K562 (cell line): Measurements from ENCODE around the gene DNAJC8. TPM values are rescaled to one million over a fixed set of nuclear protein-coding genes. Genes with fewer than 3 reads are reported as not detected.

Experiments
- BACH1 ChIP-seq: fragments of 200-800 bp; sonication (Bioruptor generic); IDR thresholded peaks from 2 replicates; pipeline ENCODE4 v1.6.1; 2016; ENCODE audit warnings: missing genetic modification characterization, missing compliant biosample characterization
- BRF1 ChIP-seq: IDR thresholded peaks from 3 replicates; pipeline ENCODE4 v1.6.1; 2011; ENCODE audit warnings: borderline replicate concordance, mild to moderate bottlenecking; ENCODE audit not compliant: insufficient read length; ENCODE audit errors: extremely low read depth
- HDAC8 ChIP-seq: fragments of 450-650 bp; IDR thresholded peaks from 2 replicates; pipeline ENCODE4 v1.6.1; 2016; ENCODE audit warnings: mild to moderate bottlenecking, missing genetic modification characterization, moderate library complexity, missing compliant biosample characterization
- MAFG ChIP-seq: fragments of 450-650 bp; conservative IDR thresholded peaks from 2 replicates; pipeline ENCODE4 v1.6.1; 2016; ENCODE audit warnings: missing genetic modification characterization, missing compliant biosample characterization
- NR0B1 ChIP-seq: fragments of 450-650 bp; IDR thresholded peaks from one replicate; pipeline ENCODE4 v1.6.1; 2018; ENCODE audit warnings: mild to moderate bottlenecking, moderate library complexity; ENCODE audit not compliant: partially characterized antibody
- YBX1 ChIP-seq: fragments of 450-650 bp; IDR thresholded peaks from 2 replicates; pipeline ENCODE4 v1.7.1; 2016; ENCODE audit warnings: mild to moderate bottlenecking
- ZBED1 ChIP-seq: IDR thresholded peaks from 2 replicates; pipeline ENCODE4 v1.6.1; 2014
- ZKSCAN1 ChIP-seq: fragments of 150-350 bp; IDR thresholded peaks from 2 replicates; pipeline ENCODE4 v1.6.1; 2016; ENCODE audit warnings: low read depth, low read length
- ZNF146 ChIP-seq: IDR thresholded peaks from one replicate; pipeline ENCODE4 v1.6.1; 2018; ENCODE audit warnings: missing compliant biosample characterization; ENCODE audit not compliant: unreplicated experiment
- ZNF23 ChIP-seq: fragments of 250-450 bp; sonication (Bioruptor Pico); IDR thresholded peaks from 2 replicates; pipeline ENCODE4 v1.4.0; 2020; ENCODE audit warnings: mild to moderate bottlenecking
- polyA plus RNA-seq, 8 experiments: library from polyadenylated mRNA; depleted of rRNA in 4 of 8; stranded (reverse) in 5 of 8; unstranded in 3 of 8; fragments of >200 nt; fragmentation: Nextera tagmentation in 2 of 8; fragmentation: Illumina TruSeq in 1 of 8; extraction: Ambion mirVana in 2 of 8; extraction: Trizol in 1 of 8; gene quantifications; 2 replicates each; pipeline versions ENCODE4 v1.2.1 to v1.2.3, GENCODE V29; 2011 to 2014; ENCODE audit warnings: inconsistent platforms in 1 of 8, missing spikeins in 1 of 8
- total RNA-seq, 7 experiments: library from RNA; depleted of rRNA in 6 of 7; stranded (reverse); fragments of >200 nt in 6 of 7; fragmentation: Illumina TruSeq in 2 of 7; extraction: Trizol in 2 of 7; gene quantifications; 2 replicates each; pipeline versions ENCODE4 v1.2.1 to v1.2.3, GENCODE V29; 2011 to 2021; ENCODE audit warnings: low replicate concordance in 1 of 7
- TF ChIP-seq, protein P1 (sequence below): fragments of 450-650 bp; formaldehyde crosslinking; IDR thresholded peaks from 2 replicates; pipeline ENCODE4 v1.4.0; 2022; ENCODE audit warnings: missing genetic modification characterization
- TF ChIP-seq, protein P2 (sequence below): fragments of 450-650 bp; IDR thresholded peaks from 2 replicates; pipeline ENCODE4 v1.6.1; 2016; ENCODE audit warnings: mild to moderate bottlenecking
- TF ChIP-seq, protein P3 (sequence below): sonication (generic); formaldehyde crosslinking; IDR thresholded peaks from 2 replicates; pipeline ENCODE4 v1.8.0; 2022; ENCODE audit warnings: mild to moderate bottlenecking, missing genetic modification reagents
- TF ChIP-seq, protein P4 (sequence below): fragments of 250-450 bp; sonication (Bioruptor Pico); IDR thresholded peaks from 2 replicates; pipeline ENCODE4 v1.9.0; 2021; ENCODE audit warnings: mild to moderate bottlenecking, inconsistent platforms
- TF ChIP-seq, protein P5 (sequence below): fragments of 450-650 bp; formaldehyde crosslinking; IDR thresholded peaks from 2 replicates; pipeline ENCODE4 v1.4.0; 2022; ENCODE audit warnings: mild to moderate bottlenecking, moderate library complexity

The DNAJC8 gene
- total and polyA plus RNA-seq, 9 of the 15 experiments (the other 6 are each of a cell fraction or from before 2014, with no cell fraction given): 143 to 508 (median 209) TPM

DNA sequence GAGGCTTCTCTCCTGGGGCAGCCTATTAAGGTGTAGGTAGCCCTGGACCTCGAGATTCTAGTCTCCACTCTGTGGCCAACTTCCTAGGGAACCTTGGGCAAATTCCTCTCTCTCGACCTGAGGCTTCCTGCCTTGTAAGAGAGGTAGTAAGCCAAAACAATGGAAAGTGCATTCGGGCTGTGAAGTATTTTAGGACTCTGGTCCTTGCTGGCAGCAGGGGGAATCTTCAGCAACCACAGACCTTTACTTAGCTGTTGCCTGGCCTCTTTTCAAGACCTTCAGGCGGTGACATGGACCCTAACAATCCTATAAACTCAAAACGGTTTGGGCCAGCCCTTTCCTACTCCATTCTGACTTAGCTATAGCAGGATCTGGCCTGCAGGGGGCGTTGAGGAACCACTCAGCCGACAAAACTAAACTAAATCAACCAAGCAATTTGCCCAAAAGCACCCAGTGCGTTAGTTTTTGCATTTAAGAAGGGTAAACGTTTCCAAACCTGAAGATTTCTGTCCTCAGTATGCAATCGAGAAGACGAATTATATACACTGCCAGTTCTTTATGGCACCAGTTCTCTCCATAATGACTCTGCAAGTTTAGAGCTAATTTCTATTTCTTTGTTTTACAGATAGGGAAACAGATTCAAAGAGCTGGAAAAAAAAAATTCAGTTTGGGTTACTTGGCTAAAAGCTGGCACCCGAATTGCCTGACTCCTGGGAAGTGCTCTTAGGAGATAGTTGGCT lies 15.6 kb upstream of the DNAJC8 start (continued):
- TF ChIP-seq, protein P1, sequence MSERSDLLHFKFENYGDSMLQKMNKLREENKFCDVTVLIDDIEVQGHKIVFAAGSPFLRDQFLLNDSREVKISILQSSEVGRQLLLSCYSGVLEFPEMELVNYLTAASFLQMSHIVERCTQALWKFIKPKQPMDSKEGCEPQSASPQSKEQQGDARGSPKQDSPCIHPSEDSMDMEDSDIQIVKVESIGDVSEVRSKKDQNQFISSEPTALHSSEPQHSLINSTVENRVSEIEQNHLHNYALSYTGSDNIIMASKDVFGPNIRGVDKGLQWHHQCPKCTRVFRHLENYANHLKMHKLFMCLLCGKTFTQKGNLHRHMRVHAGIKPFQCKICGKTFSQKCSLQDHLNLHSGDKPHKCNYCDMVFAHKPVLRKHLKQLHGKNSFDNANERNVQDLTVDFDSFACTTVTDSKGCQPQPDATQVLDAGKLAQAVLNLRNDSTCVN (CRISPR knock-in tag): 0 out of 2 replicates have a peak, but pooled peaks have one; percentile 42
- TF ChIP-seq, protein P2, sequence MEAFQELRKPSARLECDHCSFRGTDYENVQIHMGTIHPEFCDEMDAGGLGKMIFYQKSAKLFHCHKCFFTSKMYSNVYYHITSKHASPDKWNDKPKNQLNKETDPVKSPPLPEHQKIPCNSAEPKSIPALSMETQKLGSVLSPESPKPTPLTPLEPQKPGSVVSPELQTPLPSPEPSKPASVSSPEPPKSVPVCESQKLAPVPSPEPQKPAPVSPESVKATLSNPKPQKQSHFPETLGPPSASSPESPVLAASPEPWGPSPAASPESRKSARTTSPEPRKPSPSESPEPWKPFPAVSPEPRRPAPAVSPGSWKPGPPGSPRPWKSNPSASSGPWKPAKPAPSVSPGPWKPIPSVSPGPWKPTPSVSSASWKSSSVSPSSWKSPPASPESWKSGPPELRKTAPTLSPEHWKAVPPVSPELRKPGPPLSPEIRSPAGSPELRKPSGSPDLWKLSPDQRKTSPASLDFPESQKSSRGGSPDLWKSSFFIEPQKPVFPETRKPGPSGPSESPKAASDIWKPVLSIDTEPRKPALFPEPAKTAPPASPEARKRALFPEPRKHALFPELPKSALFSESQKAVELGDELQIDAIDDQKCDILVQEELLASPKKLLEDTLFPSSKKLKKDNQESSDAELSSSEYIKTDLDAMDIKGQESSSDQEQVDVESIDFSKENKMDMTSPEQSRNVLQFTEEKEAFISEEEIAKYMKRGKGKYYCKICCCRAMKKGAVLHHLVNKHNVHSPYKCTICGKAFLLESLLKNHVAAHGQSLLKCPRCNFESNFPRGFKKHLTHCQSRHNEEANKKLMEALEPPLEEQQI: no peak
- TF ChIP-seq MAFG (tag) (peak; percentile 70; the same call in 1 of the 2 replicates), YBX1 (no peak), BACH1 (tag) (peak; percentile 55), HDAC8 (no peak), ZNF23 (no peak), BRF1 (no peak), NR0B1 (no peak), ZNF146 (CRISPR knock-in tag) (no peak), ZKSCAN1 (no peak; the same call in 1 of the 2 replicates), ZBED1 (no peak)
- TF ChIP-seq, protein P3, sequence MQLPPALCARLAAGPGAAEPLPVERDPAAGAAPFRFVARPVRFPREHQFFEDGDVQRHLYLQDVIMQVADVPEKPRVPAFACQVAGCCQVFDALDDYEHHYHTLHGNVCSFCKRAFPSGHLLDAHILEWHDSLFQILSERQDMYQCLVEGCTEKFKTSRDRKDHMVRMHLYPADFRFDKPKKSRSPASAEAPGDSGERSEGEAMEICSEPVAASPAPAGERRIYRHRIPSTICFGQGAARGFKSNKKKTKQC (CRISPR knock-in tag): no peak
- TF ChIP-seq, protein P4, sequence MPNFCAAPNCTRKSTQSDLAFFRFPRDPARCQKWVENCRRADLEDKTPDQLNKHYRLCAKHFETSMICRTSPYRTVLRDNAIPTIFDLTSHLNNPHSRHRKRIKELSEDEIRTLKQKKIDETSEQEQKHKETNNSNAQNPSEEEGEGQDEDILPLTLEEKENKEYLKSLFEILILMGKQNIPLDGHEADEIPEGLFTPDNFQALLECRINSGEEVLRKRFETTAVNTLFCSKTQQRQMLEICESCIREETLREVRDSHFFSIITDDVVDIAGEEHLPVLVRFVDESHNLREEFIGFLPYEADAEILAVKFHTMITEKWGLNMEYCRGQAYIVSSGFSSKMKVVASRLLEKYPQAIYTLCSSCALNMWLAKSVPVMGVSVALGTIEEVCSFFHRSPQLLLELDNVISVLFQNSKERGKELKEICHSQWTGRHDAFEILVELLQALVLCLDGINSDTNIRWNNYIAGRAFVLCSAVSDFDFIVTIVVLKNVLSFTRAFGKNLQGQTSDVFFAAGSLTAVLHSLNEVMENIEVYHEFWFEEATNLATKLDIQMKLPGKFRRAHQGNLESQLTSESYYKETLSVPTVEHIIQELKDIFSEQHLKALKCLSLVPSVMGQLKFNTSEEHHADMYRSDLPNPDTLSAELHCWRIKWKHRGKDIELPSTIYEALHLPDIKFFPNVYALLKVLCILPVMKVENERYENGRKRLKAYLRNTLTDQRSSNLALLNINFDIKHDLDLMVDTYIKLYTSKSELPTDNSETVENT: peak; percentile 57; the same call in 1 of the 2 replicates
- TF ChIP-seq, protein P5, sequence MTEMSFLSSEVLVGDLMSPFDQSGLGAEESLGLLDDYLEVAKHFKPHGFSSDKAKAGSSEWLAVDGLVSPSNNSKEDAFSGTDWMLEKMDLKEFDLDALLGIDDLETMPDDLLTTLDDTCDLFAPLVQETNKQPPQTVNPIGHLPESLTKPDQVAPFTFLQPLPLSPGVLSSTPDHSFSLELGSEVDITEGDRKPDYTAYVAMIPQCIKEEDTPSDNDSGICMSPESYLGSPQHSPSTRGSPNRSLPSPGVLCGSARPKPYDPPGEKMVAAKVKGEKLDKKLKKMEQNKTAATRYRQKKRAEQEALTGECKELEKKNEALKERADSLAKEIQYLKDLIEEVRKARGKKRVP (CRISPR knock-in tag): no peak
